HG03139 (cell line): ENCODE data around the gene RIT2.

Experiments
- ATAC-seq: cut with Tn5 transposase; IDR thresholded peaks from one replicate; pipeline ENCODE4 v1.9.1; 2021; ENCODE audit not compliant: unreplicated experiment

Gene RIT2

GRCh38 chr18:42706029-42706608 is 409.4 kb downstream of the RIT2 start:
- ATAC-seq = no peak
